MM.1S (cell line): ENCODE measurements around the gene MYO10.

ENCODE experiments used
- CTCF ChIP-seq: fragments of 300-600 bp; sonication (generic); IDR thresholded peaks from 2 replicates; pipeline ENCODE4 v1.5.1; 2016; ENCODE audit warnings: antibody characterized with exemption, low read length, mixed read lengths
- EZH2 ChIP-seq: fragments of 300-600 bp; sonication (generic); optimal IDR thresholded peaks from 2 replicates; pipeline ENCODE3; 2017; ENCODE audit warnings: low read depth, mild to moderate bottlenecking, antibody characterized with exemption, low read length, mixed read lengths
- EZH2phosphoT487 ChIP-seq: fragments of 300-600 bp; sonication (generic); IDR thresholded peaks from 2 replicates; pipeline ENCODE4 v1.6.1; 2018; ENCODE audit warnings: antibody characterized with exemption, low read length

- TF ChIP-seq CTCF: no peak
- TF ChIP-seq EZH2: no peak
- no peak for TF ChIP-seq EZH2phosphoT487
Observed at GRCh38 chr5:16740066-16740810, 195.8 kb downstream of the MYO10 start.
